Loucy (cell line): ENCODE results near the gene EFR3B.

Experiments
- EZH2phosphoT487 ChIP-seq: fragments of 200-600 bp; IDR thresholded peaks from 2 replicates; pipeline ENCODE4 v1.6.1; 2018; ENCODE audit warnings: antibody characterized with exemption, mild to moderate bottlenecking, moderate library complexity, borderline replicate concordance
- TF ChIP-seq, protein P1 (sequence below): fragments of 200-600 bp; sonication (generic); conservative IDR thresholded peaks from 2 replicates; pipeline ENCODE4 v1.5.1; 2014; ENCODE audit warnings: mild to moderate bottlenecking, antibody characterized with exemption, low read length

DNA sequence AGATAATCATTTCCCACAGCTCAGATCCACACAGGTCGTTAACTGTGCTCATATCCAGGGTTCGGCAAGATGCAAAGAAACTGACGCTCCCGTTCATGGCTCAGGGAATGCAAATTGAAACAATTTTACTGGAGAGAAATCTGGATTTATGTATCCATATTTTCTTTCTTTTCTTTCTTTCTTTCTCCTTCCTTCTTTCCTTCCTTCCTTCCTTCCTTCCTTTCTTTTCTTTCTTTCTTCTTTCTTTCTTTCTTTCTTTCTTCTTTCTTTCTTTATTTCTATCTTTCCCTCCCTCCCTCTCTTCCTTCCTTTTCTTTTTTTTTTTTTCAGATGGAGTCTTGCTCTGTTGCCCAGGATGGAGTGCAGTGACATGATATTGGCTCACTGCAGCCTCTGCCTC, 146.5 kb downstream of the EFR3B start:
- TF ChIP-seq, protein P1, sequence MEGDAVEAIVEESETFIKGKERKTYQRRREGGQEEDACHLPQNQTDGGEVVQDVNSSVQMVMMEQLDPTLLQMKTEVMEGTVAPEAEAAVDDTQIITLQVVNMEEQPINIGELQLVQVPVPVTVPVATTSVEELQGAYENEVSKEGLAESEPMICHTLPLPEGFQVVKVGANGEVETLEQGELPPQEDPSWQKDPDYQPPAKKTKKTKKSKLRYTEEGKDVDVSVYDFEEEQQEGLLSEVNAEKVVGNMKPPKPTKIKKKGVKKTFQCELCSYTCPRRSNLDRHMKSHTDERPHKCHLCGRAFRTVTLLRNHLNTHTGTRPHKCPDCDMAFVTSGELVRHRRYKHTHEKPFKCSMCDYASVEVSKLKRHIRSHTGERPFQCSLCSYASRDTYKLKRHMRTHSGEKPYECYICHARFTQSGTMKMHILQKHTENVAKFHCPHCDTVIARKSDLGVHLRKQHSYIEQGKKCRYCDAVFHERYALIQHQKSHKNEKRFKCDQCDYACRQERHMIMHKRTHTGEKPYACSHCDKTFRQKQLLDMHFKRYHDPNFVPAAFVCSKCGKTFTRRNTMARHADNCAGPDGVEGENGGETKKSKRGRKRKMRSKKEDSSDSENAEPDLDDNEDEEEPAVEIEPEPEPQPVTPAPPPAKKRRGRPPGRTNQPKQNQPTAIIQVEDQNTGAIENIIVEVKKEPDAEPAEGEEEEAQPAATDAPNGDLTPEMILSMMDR, result no peak
- no peak for TF ChIP-seq EZH2phosphoT487
